T1000 (cell line): ENCODE measurements around the gene CLN6.
"Not testable (repeated sequence)": the region's sequence is repeated elsewhere in the genome, so short reads cannot be mapped to it uniquely, and the experiment has no call there.

ENCODE experiments used
- DNase-seq: peaks from one replicate; lab custom pipeline; 2025; ENCODE audit warnings: mixed read lengths; lab: John Stamatoyannopoulos, UW

The CLN6 gene

DNA sequence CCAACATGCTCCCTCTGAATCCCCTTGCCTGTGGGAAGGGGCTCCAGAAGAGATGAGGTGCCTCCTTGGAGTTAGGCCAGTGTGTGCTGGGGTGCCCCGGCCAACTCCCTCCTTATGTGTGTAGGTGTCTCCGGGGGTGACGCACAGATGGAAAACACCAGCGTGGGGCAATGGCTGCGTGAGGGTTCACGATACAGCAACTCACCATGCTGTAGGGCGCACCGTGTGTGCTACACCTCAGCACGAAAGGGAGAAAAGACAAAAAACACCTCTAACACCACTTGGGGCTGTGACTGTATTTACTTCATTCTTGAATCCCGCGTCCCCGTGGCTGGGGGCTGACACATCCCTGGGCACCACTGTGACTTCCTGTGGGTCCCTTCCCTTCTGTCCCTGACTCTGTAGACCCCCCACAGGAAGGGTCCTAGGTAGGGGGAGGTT lies 22.8 kb downstream of the CLN6 start:
- DNase-seq = no peak

DNA sequence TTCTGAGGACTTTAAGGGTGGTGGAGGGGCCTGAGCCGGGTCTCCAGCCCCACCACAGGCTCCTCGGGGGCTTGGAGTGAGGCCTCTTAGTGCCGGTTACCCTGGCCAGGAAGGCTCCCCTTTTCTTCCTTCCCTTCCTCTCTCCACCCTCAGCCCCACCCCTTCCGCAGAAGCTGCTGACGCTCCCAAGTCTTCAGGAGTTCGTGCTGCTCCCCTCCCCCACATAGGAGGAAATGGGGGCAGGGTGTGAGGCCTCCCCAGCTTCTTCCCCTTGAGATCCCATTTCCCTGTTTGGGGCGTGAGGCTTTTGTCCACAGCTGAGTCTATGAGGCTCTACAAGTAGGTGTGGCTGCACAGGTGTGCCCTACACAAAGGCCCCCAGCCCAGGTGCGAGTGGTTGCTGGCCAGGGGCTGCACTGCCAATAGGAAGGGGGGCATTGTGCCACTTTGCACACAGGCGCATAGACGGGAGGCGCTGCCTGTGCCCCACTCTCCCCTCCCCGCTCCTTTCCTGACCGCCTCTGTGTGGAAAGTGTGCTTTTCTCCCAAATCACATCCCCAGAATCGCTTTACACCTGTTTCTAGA lies 23.5 kb downstream of the CLN6 start:
- no peak for DNase-seq

DNA sequence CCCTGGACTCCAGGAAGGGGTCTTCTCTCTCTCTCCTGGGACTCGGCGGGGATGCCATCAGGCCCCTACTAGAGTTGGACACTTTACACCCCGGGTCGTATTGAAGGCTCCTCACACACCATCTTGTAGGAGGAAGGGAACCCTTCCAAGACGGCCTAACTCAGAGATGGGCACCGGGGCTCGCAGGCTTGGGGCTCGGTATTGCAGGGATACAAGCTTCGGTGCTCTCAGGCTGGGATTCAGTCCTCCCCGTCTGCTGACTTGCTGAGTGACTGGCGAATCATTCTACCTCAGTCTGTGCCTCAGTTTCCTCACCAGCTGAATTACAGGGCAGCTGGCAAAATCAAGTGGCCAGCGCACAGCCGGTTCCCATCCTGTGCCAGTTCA lies 24.0 kb downstream of the CLN6 start:
- no peak for DNase-seq

DNA sequence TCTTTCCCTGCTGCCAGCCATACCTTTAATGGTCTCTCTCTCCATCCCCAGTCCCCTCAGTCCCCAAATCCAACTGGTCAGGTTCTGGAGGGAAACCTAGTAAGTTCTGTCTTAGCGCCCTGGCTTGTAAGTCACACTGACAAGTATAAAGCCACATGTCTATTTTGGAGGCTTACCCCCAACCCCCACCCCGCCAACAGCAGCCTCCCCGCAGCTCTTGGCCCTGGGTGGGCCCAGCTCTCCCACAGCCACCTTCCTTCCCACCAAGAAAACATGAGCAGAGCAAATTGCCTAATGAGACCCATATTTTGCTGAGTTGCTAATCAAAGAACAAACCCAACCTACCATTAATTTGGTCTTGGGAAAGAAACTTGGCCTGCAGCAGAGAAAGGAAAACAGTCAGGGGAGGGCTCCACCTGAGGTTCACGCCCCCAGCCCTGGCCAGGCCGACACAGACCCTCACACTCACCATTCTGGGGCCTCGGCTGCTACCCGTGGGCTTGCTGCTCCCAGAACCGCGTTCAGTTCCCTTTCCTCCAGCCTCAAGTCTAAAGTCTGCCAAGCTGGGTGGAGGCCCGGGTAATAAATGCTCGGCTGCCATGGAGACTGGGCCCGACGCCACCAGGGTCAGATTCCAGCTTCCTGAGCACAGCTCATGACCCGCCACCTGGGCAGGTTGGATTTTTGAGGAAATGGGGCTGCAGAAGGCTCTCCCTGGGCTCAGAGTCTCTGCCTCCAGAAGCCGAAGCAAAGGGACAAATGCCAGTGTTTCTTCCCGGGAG lies 24.6 kb downstream of the CLN6 start, which contains the start of gene CALML4:
TSS of gene CALML4 (minus strand) at position 557 of the 782 bp plus-strand sequence. CDS start at position 472, 85 bp downstream.
- DNase-seq = no peak

DNA sequence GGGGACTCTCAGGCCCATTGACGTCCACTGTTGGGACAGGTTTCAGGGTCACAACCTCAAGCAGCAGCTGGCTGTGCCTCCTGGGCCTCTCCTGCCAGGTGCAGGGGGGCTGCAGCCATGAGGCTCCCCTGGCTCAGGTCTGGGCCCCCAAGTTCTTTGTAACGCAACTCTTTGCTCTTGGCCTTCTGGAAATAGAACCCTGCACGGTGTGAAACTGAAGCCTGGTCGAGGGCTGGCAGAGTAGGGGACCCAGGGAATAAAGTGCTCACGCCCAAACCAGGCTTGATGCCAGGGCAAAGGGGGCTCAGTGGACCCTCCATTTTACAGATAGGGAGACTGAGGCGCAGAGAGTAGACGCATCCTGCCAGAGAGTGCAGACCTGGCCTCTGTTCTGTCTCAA lies 25.2 kb downstream of the CLN6 start:
- DNase-seq = no peak

DNA sequence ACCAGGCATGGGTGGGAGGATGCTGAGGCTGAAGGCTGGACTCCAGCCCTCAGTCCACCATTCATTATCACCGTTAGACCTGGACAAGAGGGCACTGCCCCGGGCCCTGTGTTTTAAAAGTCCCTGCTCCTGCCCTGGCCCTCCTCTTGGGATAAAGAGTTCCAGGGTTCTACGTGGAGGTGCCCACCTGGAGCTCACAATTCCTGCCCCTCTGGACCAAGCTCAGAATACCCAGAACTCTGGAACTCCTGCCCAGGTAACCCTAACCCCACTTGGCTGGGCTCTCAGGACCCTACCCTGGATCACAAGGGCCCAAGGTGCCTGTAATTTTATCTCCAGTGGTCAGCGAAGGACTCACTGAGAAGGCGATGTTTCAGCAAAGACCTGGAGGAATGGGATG lies 25.6 kb downstream of the CLN6 start:
- DNase-seq = no peak

DNA sequence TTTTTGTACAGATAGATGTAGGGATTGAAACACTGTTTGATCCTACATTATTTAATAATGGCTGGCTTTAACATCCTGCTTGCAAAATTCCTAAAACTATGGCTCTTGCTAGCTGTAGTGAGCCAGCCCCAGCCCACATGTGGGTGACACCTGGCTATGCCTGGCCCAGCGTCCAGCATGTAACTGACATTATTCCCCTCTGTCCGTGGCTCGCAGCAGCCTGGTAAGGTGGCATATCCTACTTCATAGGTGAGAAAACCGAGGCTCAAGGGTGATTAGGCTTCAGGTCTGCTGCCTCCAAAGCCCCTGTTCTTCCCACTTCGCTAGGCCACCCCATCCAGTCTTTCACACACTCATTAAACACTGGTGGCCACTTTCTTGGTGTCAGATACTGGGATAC lies 26.0 kb downstream of the CLN6 start:
- no peak for DNase-seq

DNA sequence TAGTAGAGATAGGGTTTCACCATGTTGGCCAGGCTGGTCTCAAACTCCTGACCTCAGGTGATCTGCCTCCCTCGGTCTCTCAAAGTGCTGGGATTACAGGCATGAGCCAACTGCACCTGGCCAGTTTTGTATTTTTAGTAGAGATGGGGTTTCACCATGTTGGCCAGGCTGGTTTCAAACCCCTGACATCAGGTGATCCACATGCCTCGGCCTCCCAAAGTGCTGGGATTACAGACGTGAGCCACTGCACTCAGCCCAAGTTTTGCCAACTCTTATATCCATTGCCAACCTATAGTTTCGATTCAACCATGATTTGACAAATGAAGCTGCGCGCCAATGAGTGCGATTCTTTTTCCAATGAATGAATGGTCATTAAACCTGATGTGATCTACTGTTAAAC lies 26.5 kb downstream of the CLN6 start:
- DNase-seq = not testable (repeated sequence)

DNA sequence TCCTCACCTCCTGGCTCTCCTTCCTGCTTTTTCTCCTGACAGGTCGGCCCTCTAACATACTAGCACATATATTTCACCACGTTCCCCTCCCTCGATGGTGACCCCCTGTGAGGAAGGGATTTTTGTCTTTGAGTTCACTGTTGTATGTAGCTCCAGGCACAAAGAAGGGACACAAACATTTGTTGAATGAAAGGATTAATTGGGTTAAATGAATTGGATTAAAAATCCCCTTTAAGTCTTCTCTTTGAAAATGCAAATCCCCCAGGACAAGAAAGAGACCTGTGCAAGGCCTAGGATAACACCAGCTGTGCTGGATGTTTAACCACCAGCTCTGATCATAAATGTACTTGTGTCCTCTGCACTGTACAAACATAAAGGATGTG lies 27.7 kb downstream of the CLN6 start:
- DNase-seq = no peak

DNA sequence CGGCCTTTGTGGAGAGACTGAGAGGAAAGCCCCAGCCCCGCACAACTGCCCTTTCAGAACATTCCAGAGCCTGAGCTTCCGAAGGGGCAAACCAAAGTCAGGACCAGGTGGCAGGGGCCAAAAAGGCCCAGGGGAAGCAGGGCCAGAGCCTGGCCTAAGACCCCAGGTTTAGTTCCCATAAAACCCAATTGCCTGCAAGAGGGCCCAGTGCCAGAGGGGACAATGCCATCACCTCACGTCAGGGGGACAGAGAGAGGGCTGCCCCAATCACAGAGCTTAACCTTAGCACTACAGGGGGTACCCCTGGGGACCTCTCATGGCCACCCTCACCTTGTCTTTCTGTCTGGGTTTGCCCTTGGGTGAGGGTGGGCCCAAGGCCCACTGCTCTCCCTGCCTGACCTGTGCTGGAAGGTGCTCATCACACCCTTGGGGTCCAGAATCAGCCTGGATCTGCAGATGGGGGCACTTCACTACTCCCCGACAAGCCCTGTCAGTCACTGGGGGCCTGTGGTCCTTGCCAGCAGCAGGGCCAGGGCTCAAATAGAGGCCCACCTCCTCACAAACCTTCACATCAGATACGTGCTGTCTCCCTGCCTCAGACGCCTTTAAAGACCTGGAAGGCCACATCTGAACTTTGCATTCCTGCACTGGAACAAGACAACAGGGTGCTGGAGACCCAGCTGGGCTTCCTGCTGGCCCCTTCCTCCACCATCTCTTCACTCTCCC lies 28.2 kb downstream of the CLN6 start:
- DNase-seq = no peak

DNA sequence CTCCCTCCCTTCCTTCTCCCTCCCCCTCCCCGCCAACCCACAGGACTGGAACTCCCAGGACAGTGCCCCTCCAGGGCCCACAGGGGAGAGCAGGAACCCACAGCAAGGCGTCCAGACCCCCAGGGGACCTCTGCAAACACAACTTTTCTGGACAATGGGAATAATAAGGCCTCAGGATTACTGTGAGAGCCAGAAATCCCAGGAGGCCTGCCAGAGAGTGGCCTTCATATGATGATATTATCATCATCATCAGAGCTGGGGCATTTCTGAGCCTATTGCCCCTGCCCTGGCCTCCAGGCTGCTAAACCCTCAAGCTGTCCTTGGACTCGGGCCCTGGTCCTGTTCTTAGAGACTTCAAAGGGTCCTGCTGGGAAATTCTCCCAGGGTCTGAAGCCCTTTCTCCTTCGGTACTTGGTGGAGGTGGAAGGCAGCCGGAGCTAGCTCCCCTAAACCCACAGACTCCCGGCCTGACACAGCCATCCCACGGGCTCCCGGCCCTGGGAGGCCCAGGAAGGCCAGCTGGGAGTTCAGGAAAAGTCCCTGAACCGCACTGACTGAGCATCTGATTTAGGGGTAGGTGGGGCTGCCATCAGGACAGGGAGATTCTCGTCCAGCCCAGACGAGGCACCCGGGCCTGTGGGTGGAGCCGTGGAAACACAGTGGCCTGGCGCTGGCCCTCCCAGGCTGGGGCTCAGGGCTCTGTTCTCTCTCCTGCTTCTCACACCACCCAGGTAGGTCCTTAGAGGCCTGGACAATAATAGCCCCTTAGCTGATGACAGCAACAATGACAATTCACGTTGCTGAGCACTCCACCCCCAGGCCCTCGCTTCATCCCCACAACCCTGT lies 29.3 kb downstream of the CLN6 start:
- DNase-seq = no peak

DNA sequence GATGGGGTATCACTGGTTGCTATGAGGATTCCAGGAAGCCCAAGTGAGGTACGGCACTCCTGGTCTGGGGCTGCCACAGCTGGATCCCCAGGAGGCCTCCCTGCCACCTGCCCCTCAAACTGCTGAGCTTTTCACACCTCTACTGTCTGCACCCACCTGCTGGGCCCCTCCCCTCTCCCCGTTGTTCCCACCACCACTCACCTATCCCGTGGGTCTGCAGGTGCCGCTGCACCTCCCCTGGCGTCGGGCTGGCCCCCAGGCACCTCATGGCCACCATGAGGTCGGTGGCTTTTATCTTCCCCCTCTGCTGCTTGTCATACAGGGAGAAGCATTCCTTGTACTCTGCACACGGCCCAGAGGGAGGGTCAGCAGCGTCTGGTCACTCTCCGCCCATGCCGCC lies 30.2 kb downstream of the CLN6 start:
- DNase-seq = no peak

DNA sequence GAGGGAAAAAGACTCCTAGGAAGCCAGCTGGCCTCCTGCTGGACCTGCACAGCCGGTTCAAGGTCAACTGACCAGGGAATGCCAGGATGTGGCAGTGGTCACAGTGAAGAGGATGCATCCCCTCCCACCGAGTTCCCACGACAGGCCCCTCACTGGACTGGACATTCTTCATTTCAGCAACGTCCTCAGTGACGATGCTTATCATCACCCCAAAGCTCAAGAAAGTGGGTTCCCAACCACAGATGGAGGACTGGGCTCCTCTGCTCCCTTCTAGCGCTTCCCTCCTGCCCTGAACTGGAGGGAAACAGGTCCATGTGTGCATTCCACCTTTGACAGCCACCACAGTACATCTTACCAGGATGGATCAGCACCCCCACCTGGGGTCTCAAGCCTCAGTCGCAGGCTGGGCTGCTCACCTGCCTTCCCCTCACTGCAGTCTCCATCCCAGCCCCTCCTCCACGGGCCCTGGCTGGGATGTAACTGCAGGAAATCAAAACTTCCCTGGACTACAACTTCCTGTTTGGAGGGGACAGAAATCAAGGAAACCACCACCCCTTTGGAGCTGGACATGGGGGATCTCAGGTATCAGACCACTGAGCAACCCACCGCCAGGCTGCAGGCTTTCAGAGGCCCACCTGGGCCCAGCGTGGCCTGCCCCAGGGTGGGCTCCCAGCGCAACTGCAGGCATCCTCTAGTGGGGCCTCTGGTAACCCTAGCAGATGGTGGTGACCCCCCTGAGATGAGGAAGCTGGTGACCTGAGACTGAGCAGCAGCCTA lies 31.7 kb downstream of the CLN6 start:
- DNase-seq = no peak

DNA sequence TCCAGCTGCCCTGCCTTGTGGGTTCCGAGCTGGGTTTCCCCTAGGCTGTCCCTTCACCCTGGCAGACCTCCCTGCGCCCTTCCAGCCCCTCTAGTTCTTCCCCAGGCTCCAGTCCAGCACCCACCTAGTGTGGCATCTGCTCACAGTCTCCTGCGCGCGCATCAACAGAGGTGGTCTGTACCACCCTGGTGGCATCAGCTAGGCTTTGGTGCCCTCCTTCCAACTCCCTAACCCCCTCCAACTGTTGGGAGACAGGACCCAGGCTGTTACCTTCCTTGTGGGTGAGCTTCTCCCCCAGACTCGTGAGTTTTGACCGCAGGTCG lies 32.4 kb downstream of the CLN6 start:
- DNase-seq = no peak

DNA sequence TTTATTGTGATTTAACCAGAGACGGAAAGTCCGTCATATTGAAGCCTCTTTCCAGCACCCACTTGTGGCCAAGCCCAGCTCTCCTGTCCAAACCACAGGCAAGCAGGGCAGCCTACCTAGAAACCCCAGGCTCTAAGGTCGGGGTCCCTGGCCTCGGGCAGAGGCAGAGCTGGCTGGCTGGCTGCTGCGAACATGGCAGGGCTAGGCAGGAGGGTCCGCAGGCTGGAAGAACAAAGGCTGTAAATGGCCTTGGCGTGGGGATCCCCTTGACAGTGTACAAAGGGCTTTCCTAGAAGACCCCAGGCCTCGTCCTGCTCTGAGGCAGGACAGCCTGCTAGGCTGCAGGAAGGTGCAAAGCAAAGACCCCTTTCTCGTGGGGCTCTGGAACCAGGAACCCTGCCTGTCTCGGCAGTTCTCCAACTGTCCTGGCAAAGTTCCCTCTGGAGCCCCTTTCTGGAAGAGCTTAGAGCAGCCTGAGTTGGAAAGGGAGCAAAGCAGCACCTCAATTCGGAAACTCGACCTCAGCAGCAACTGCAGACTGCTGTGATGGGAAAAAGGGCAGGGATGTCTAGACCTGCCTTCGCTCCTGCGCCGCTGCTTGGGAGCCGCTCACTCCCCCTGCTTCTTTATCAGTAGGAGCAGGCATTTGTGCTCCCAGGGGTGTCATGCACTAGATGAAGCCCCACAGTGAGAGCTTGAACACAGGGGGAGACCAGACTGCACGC lies 32.9 kb downstream of the CLN6 start:
- no peak for DNase-seq

DNA sequence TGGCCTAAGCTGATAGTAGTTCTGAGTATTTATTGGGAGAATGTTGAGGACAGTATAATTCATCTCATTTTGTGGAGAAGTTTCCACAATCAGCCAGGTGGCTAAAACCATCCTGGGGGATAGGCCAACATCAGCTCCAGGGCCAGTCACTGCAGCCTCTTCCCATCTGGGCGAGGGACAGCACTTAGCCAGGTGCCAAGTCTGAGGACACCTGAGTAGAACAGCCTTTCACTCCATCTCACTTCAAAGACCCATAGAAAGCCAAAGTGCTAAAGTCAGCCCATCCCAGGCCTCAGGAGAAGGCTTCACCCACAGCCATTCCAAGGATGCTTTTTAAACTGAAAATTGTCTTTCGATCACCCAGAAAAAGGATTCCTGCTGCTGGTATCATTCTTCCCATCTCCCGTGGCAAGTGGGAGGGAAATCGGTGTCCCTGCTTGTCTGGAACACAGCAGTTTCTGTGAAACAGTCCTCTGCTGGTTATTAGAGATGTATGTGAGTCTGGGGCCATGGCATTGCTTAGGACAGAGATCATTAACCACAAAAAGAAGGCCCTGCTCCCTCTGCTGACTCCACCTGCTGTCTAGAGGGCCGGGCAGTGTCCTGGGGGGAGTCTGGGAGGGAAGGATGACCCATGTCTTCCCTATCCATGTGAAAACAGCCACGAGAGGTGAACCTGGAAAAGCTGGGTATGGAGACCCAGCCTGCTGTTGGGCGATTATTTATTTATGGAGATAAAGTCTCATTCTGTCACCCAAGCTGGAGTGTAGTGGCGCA lies 34.0 kb downstream of the CLN6 start:
- DNase-seq = no peak

DNA sequence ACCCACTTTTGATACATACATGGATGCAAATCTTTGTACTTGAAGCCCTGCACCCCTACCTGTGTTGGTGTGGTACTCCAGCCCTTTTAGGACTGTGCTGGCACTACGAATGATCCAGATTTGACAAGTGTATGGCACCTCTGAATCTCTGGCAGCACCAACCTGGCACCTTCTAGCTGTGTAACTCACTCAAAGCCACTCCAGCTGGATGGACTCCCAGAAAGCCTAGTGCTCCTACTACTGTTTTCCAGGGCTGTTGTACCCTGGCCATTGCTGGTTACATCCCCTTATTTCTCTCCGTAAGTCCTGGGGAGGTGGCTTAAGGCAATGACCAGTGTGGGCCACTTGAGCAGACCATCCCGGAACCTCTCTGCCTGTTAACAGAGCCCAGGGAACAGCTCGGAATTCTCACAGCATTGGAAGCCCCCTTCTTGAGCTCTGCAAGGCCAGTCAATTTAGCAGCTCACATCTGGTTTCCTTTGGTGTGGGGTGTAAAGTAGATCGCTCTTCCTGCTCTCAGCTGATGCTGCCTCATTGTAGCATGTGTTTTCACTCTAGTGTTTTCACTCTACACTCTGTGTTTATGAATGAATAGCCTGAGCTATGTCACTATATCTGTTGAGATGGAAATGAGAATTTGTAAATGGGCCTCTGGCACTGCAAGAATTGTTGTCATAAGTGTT lies 36.6 kb downstream of the CLN6 start:
- no peak for DNase-seq

DNA sequence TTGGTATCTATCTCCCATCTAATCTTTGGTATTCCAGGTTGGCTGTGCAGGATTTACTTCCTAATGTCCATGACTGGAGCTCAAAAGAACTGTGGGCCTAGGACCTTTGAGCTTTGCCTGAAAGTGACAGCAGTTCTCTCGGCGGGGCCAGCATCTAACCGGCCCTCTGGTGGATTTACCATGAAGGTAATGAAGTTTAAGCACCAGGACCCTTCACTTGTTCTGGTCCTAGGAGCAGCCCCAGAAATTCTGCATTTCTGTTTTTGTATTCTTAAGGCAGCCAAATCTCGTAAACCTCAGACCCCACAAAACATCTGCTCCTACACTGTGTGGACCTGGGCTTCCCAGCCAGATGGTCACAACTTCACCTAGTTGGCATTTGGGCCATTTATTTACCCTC lies 37.4 kb downstream of the CLN6 start:
- no peak for DNase-seq

DNA sequence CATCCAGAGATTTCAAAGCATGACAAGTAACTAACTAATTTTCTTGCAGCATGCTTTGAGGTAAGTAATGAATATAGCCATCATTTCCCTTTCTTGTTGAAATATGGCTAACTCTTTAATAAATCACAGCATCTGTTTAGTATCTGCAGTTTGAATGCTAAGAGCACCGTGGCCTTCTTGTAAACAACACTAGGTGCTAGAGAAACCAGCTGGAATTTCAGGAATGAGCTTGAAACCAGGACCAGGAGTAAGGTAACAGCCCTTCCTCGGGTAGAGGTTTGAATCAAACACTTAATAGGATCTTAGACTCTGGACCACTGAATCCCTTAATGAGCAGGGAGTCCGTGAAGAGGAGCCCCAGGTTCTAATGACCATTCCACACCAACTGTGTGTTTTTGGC lies 38.0 kb downstream of the CLN6 start:
- no peak for DNase-seq

DNA sequence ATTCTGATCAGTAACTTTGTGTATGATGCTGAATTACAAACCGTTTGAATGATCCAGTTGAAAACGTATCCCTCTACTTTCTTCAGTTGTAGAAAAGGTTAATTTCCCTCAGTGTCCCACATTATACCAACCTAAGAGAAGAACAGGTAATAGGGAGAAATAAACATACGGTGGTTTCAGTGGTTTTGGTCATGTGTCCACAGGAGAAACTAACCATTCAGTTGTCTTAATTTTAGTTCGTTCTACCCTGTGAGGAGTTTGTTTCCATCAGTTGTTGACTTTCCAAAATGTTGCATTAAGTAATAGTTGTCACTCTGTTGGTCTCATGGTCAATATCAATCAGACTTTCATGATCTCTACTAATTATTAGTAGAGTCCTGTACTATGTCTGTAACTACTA lies 39.5 kb downstream of the CLN6 start:
- DNase-seq = no peak
